Heart left ventricle (tissue), 13 donors: ENCODE measurements around the gene ROR1.

ENCODE experiments used
- CTCF ChIP-seq, 12 donors: fragments of 200-600 bp; sonication (generic) in 4 of 12; IDR thresholded peaks; one replicate each; pipeline versions ENCODE4 v1.5.0 to v1.8.0; 2018 to 2022; ENCODE audit warnings: antibody characterized with exemption in 12 of 12, mild to moderate bottlenecking in 5 of 12
- POLR2A ChIP-seq, 2 donors: fragments of 450-650 bp; IDR thresholded peaks; one replicate each; pipeline ENCODE4 v1.6.1; 2017; ENCODE audit warnings: antibody characterized with exemption in 2 of 2, mild to moderate bottlenecking in 2 of 2, moderate library complexity in 2 of 2
- donor health status: ischemic (EF 13 %, LVEDD 7.1; RV severe dilation, severe dysfunction).
- donor health status: DM: no; HTN: yes; CAD: no.
- donor health status: DM: no; HTN: no; CAD: no.
- donor health status: ischemic (EF 25% LVEDD 6.9; RV normal size, moderate dysfunction).
- donor health status: ischemic (EF 25% LVEDD 5.7; RV mildly dilated, moderate dysfunction).
- donor health status: ischemic (EF 35%, LVEDD 5.7; RV mildly dilated, moderate dysfunction).
- donor health status: nonischemic (EF 11% LVEDD 7.7; RV severe dilation, severe dysfunction).
- donor health status: DM: yes; HTN: yes; CAD: no.
- donor health status: PGD.
- donor health status: ischemic (EF 29% LVEDD 5.4; RV normal size, mild dysfunction).
- donor health status: nonischemic (EF 23%, LVEDD 6.1; RV moderate dilation, normal function).

- TF ChIP-seq POLR2A (IDR thresholded peaks at IDR 0.05) (no peak), CTCF (IDR thresholded peaks at IDR 0.05) (no peak)
These were observed 122.9 kb downstream of the ROR1 start for GRCh38 chr1:63896755-63897154.
